ENCODE measurements around the gene FOXJ3.

Gene FOXJ3

DNA sequence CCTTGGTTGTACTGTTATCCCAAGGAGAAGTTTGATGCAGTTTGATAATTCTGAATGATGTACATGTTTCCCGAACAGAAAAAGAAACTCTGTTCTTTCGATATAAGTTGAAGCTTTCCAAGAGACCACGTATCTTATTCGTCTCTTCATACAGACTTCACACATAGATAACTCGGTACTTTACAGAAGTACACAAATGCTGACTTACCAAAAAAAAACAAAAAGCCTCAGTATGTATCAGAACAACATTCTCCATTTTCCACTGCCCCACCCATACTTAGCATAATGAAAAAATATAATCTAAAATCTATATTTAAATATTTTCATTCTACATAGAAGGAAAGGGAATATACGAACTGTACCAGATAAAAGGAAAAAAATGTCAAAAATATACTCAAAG, 2.2 kb downstream of the FOXJ3 start:
- Mint-ChIP-seq H3K4me1 (peaks cover 42% of the 10 kb centered on the region), H3K27me3 (ENCODE audit: low read depth, poor library complexity) (no peaks in the 10 kb centered on the region), H3K27ac (no peak overlapping the region), H3K9me3 (no peaks in the 10 kb centered on the region), H3K4me3 (peak overlapping the region; percentile 91), H3K36me3 (ENCODE audit: low read depth) (peaks cover 24% of the 10 kb centered on the region)
- TF ChIP-seq, protein P1, sequence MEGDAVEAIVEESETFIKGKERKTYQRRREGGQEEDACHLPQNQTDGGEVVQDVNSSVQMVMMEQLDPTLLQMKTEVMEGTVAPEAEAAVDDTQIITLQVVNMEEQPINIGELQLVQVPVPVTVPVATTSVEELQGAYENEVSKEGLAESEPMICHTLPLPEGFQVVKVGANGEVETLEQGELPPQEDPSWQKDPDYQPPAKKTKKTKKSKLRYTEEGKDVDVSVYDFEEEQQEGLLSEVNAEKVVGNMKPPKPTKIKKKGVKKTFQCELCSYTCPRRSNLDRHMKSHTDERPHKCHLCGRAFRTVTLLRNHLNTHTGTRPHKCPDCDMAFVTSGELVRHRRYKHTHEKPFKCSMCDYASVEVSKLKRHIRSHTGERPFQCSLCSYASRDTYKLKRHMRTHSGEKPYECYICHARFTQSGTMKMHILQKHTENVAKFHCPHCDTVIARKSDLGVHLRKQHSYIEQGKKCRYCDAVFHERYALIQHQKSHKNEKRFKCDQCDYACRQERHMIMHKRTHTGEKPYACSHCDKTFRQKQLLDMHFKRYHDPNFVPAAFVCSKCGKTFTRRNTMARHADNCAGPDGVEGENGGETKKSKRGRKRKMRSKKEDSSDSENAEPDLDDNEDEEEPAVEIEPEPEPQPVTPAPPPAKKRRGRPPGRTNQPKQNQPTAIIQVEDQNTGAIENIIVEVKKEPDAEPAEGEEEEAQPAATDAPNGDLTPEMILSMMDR (IDR thresholded peaks at IDR 0.05): no peak
- DNase-seq: no peak

GRCh38 chr1:42330215-42330614, 4.8 kb downstream of the FOXJ3 start:
- H3K27me3 Mint-ChIP-seq (ENCODE audit: low read depth, poor library complexity): no peaks in the 10 kb centered on the region
- peaks cover 25% of the 10 kb centered on the region for H3K4me1 Mint-ChIP-seq
- no peak overlapping the region for H3K27ac Mint-ChIP-seq
- peaks cover 24% of the 10 kb centered on the region for H3K36me3 Mint-ChIP-seq (ENCODE audit: low read depth)
- TF ChIP-seq, protein P1 (IDR thresholded peaks at IDR 0.05): no peak
- H3K9me3 Mint-ChIP-seq: no peaks in the 10 kb centered on the region
- DNase-seq: no peak
- H3K4me3 Mint-ChIP-seq: no peak overlapping the region

DNA sequence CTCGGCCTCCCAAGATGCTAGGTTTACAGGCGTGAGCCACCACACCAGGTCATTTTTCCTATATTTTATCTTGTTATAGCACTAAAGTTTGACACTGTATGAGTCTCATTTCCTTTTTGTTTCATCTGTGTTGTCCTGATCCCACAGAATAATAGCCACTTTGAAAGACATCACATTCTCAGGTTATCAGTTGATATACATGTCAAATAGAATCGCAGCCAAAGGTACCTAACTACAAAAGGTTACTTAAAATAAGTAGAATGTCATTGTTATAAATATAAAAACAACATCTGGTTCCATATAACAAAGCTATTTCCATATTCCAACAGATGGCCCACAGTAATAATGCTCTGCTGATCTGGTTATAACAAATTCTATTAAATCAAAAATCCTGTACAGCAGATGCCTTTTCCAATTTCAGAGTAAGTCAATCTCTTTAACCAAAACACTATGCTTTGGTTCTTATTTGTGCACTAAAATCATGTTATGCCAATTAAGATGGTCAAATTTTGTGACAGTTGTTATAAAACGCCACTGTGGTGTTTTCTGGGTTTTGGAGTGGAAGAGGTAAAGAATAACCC, 6.0 kb downstream of the FOXJ3 start:
- Mint-ChIP-seq H3K9me3 (no peaks in the 10 kb centered on the region), H3K36me3 (ENCODE audit: low read depth) (peaks cover 24% of the 10 kb centered on the region), H3K4me1 (peaks cover 23% of the 10 kb centered on the region), H3K4me3 (no peak overlapping the region), H3K27ac (no peak overlapping the region), H3K27me3 (ENCODE audit: low read depth, poor library complexity) (no peaks in the 10 kb centered on the region)
- DNase-seq: no peak
- TF ChIP-seq, protein P1 (IDR thresholded peaks at IDR 0.05): no peak

DNA sequence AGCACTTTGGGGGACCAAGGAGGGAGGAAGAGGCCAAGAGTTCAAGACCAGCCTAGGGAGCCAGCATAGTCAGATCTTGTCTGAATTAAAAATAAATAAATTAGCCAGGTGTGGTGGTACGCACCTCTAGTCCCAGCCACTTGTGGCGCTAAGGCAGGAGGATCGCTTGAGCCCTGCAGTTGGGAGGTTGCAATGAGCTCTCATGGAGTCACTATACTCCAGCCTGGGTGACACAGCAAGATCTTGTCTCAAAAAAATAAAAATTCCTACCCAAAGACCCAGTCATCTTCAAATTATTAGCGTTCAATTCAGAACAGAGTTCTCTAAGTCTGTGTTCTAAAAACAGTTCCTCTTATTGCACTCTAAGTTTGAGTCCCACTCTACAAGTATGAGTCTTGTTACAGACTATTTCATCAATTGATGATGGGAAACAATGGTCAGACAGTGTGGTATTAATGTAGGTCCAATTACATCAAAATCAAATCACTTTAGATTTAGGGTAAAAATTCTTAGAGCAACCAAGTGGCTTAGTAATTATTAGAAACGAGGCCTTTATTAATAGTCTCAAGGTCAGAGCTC, 6.9 kb downstream of the FOXJ3 start:
- H3K27ac Mint-ChIP-seq: no peak overlapping the region
- H3K36me3 Mint-ChIP-seq (ENCODE audit: low read depth): peaks cover 30% of the 10 kb centered on the region
- H3K4me1 Mint-ChIP-seq: peaks cover 14% of the 10 kb centered on the region

DNA sequence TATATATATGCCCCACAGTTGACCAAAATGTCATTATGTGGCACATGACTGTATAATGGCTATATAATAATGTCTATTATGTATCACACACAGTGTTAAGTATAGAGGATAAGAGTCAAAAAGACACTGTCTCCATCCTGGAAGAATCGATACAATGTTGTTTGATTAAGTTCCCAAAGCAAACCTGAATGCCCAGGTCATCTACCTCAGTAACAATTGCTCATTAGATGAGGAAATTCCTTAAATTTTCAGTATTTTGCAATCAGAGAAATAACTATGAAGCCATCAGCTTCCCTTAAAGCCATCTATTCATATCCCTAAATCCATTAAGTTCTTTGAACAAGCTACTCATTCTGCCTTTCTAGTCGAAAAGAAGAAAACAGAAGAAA, 10.0 kb downstream of the FOXJ3 start:
- Mint-ChIP-seq H3K9me3 (no peaks in the 10 kb centered on the region), H3K4me1 (peaks cover 21% of the 10 kb centered on the region), H3K27ac (peak overlapping the region; percentile 87), H3K36me3 (ENCODE audit: low read depth) (peaks cover 21% of the 10 kb centered on the region), H3K27me3 (ENCODE audit: low read depth, poor library complexity) (no peaks in the 10 kb centered on the region), H3K4me3 (no peak overlapping the region)
- DNase-seq: no peak
- TF ChIP-seq, protein P1 (IDR thresholded peaks at IDR 0.05): no peak

More for the DNA sequence above, 6.9 kb downstream of the FOXJ3 start:
- no peak for DNase-seq
- Mint-ChIP-seq H3K9me3 (no peaks in the 10 kb centered on the region), H3K4me3 (no peak overlapping the region), H3K27me3 (ENCODE audit: low read depth, poor library complexity) (no peaks in the 10 kb centered on the region)
- TF ChIP-seq, protein P1 (IDR thresholded peaks at IDR 0.05): no peak
